SK-N-SH treated with all-trans-retinoic acid at 6 μM for 48 hours (cell line): ENCODE results near the gene HTT.

Experiments
- ATAC-seq: fragments of 200-7000 bp; cut with Tn5 transposase; 3 replicates; pipeline ENCODE4 v1.9.1; 2020; ENCODE audit warnings: mild to moderate bottlenecking, moderate library complexity
- ARNTL ChIP-seq: fragments of 450-650 bp; formaldehyde crosslinking; IDR thresholded peaks from 2 replicates; pipeline ENCODE4 v1.5.0; 2020; ENCODE audit warnings: low read depth, mild to moderate bottlenecking, moderate library complexity, borderline replicate concordance
- BACH2 ChIP-seq: fragments of 250-450 bp; sonication (Bioruptor Pico); IDR thresholded peaks from 2 replicates; pipeline ENCODE4 v1.9.0; 2021; ENCODE audit warnings: mild to moderate bottlenecking, borderline replicate concordance
- CREB5 ChIP-seq: fragments of 250-450 bp; sonication (Bioruptor Pico); IDR thresholded peaks from 2 replicates; pipeline ENCODE4 v1.5.1; 2020; ENCODE audit warnings: low read depth, mild to moderate bottlenecking, moderate library complexity
- CSDC2 ChIP-seq: fragments of 250-450 bp; sonication (Bioruptor Pico); IDR thresholded peaks from 2 replicates; pipeline ENCODE4 v1.5.0; 2020; ENCODE audit warnings: mild to moderate bottlenecking, moderate library complexity
- ESRRG ChIP-seq: fragments of 250-450 bp; sonication (Bioruptor Pico); IDR thresholded peaks from 2 replicates; pipeline ENCODE4 v1.6.1; 2021; ENCODE audit warnings: mild to moderate bottlenecking
- ISL1 ChIP-seq: fragments of 250-450 bp; sonication (Bioruptor Pico); IDR thresholded peaks from 2 replicates; pipeline ENCODE4 v2.1.2; 2022; ENCODE audit warnings: mild to moderate bottlenecking, moderate library complexity
- OSR1 ChIP-seq: fragments of 250-450 bp; sonication (Bioruptor Pico); IDR thresholded peaks from 2 replicates; pipeline ENCODE4 v1.8.0; 2022; ENCODE audit warnings: moderate library complexity, mild to moderate bottlenecking, inconsistent platforms
- PATZ1 ChIP-seq: fragments of 250-450 bp; sonication (Bioruptor Pico); IDR thresholded peaks from 2 replicates; pipeline ENCODE4 v1.8.0; 2020; ENCODE audit warnings: mild to moderate bottlenecking, moderate library complexity, borderline replicate concordance
- PPARA ChIP-seq: fragments of 250-450 bp; sonication (Bioruptor Pico); IDR thresholded peaks from 2 replicates; pipeline ENCODE4 v1.5.0; 2020; ENCODE audit warnings: mild to moderate bottlenecking, borderline replicate concordance
- RARB ChIP-seq: fragments of 250-450 bp; sonication (Bioruptor Pico); IDR thresholded peaks from 2 replicates; pipeline ENCODE4 v1.8.0; 2021; ENCODE audit warnings: mild to moderate bottlenecking, moderate library complexity
- SNAI2 ChIP-seq: fragments of 250-450 bp; sonication (Bioruptor Pico); IDR thresholded peaks from 2 replicates; pipeline ENCODE4 v1.5.0; 2020; ENCODE audit warnings: mild to moderate bottlenecking, moderate library complexity
- TCF4 ChIP-seq: fragments of 250-450 bp; sonication (Bioruptor Pico); IDR thresholded peaks from 2 replicates; pipeline ENCODE4 v1.8.0; 2021; ENCODE audit warnings: mild to moderate bottlenecking, moderate library complexity, borderline replicate concordance
- TOX ChIP-seq: fragments of 250-450 bp; sonication (Bioruptor Pico); IDR thresholded peaks from 2 replicates; pipeline ENCODE4 v1.8.0; 2021; ENCODE audit warnings: mild to moderate bottlenecking, moderate library complexity, borderline replicate concordance
- TSHZ2 ChIP-seq: fragments of 250-450 bp; sonication (Bioruptor Pico); IDR thresholded peaks from 2 replicates; pipeline ENCODE4 v1.5.0; 2020; ENCODE audit warnings: mild to moderate bottlenecking, moderate library complexity
- ZFP3 ChIP-seq: fragments of 250-450 bp; sonication (Bioruptor Pico); IDR thresholded peaks from 2 replicates; pipeline ENCODE4 v1.5.0; 2020; ENCODE audit warnings: mild to moderate bottlenecking, moderate library complexity
- ZFP30 ChIP-seq: fragments of 450-650 bp; formaldehyde crosslinking; IDR thresholded peaks from 2 replicates; pipeline ENCODE4 v1.5.0; 2022; ENCODE audit warnings: mild to moderate bottlenecking, moderate library complexity
- ZNF565 ChIP-seq: fragments of 450-650 bp; formaldehyde crosslinking; conservative IDR thresholded peaks from 2 replicates; pipeline ENCODE4 v1.5.0; 2020; ENCODE audit warnings: low read depth, mild to moderate bottlenecking, moderate library complexity
- ZNF70 ChIP-seq: fragments of 450-650 bp; formaldehyde crosslinking; IDR thresholded peaks from 2 replicates; pipeline ENCODE4 v1.5.0; 2020; ENCODE audit warnings: mild to moderate bottlenecking, moderate library complexity
- ZNF8 ChIP-seq: fragments of 450-650 bp; formaldehyde crosslinking; IDR thresholded peaks from 2 replicates; pipeline ENCODE4 v1.5.0; 2020; ENCODE audit warnings: mild to moderate bottlenecking, moderate library complexity

Gene HTT

GRCh38 chr4:3046162-3046561 lies 28.3 kb upstream of the HTT start:
- TF ChIP-seq ZNF8 (CRISPR knock-in tag) (no peak), ZFP30 (no peak), PATZ1 (no peak), SNAI2 (no peak), ZNF565 (CRISPR knock-in tag) (no peak), BACH2 (CRISPR knock-in tag) (no peak), OSR1 (no peak), CREB5 (CRISPR knock-in tag) (no peak), TCF4 (no peak), ZFP3 (CRISPR knock-in tag) (no peak), TSHZ2 (no peak), CSDC2 (CRISPR knock-in tag) (no peak), ISL1 (CRISPR knock-in tag) (no peak)
- ATAC-seq = no peak

GRCh38 chr4:3046623-3047022 lies 27.9 kb upstream of the HTT start:
- TF ChIP-seq PPARA (CRISPR knock-in tag) = no peak
- TF ChIP-seq ZNF565 (CRISPR knock-in tag) = no peak
- TF ChIP-seq RARB (CRISPR knock-in tag) = no peak
- no peak for TF ChIP-seq ZNF8 (CRISPR knock-in tag)
- TF ChIP-seq ZFP3 (CRISPR knock-in tag) = no peak
- TF ChIP-seq ARNTL (CRISPR knock-in tag) = no peak
- no peak for TF ChIP-seq TSHZ2
- TF ChIP-seq BACH2 (CRISPR knock-in tag) = no peak
- no peak for TF ChIP-seq TCF4
- no peak for TF ChIP-seq CREB5 (CRISPR knock-in tag)
- TF ChIP-seq SNAI2 = no peak
- TF ChIP-seq TOX (CRISPR knock-in tag) = no peak
- no peak for TF ChIP-seq ESRRG
- TF ChIP-seq ZNF70 (CRISPR knock-in tag) = no peak
- no peak for TF ChIP-seq PATZ1
- no peak for TF ChIP-seq ISL1 (CRISPR knock-in tag)
- TF ChIP-seq, all 23 proteins: peak for 0

More at GRCh38 chr4:3046623-3047022, 27.9 kb upstream of the HTT start:
- ATAC-seq = no peak
